Ishikawa (cell line): Measurements from ENCODE around the gene CFAP119.
A peak's percentile ranks its signal among the peaks of the same experiment; 100 is the strongest.

Experiments used
- CEBPB ChIP-seq: IDR thresholded peaks from 2 replicates; pipeline ENCODE4 v1.6.1; 2012
- CREB1 ChIP-seq: IDR thresholded peaks from 2 replicates; pipeline ENCODE4 v1.6.1; 2012; ENCODE audit warnings: low read depth
- EGR1 ChIP-seq: IDR thresholded peaks from 2 replicates; pipeline ENCODE4 v1.6.1; 2012
- EP300 ChIP-seq: IDR thresholded peaks from 2 replicates; pipeline ENCODE4 v1.6.1; 2012; ENCODE audit warnings: borderline replicate concordance
- FOXM1 ChIP-seq: IDR thresholded peaks from 2 replicates; pipeline ENCODE4 v1.6.1; 2012; ENCODE audit warnings: low read depth, borderline replicate concordance
- NFIC ChIP-seq: IDR thresholded peaks from 2 replicates; pipeline ENCODE4 v1.6.1; 2012
- RAD21 ChIP-seq: IDR thresholded peaks from 2 replicates; pipeline ENCODE4 v1.6.1; 2012; ENCODE audit warnings: low read depth
- TAF1 ChIP-seq: IDR thresholded peaks from 2 replicates; pipeline ENCODE4 v1.6.1; 2012; ENCODE audit warnings: low read depth, mild to moderate bottlenecking
- TCF12 ChIP-seq: IDR thresholded peaks from 2 replicates; pipeline ENCODE4 v1.6.1; 2012; ENCODE audit warnings: low read depth
- TEAD4 ChIP-seq: IDR thresholded peaks from 2 replicates; pipeline ENCODE4 v1.6.1; 2012
- YY1 ChIP-seq: IDR thresholded peaks from 2 replicates; pipeline ENCODE4 v1.6.1; 2012; ENCODE audit warnings: low read depth
- ZBTB7A ChIP-seq: IDR thresholded peaks from 2 replicates; pipeline ENCODE4 v1.6.1; 2012; ENCODE audit warnings: low read depth
- TF ChIP-seq, protein P1 (sequence below): IDR thresholded peaks from 2 replicates; pipeline ENCODE4 v1.6.1; 2012
- TF ChIP-seq, protein P2 (sequence below): IDR thresholded peaks from 2 replicates; pipeline ENCODE4 v1.6.1; 2012
- TF ChIP-seq, protein P3 (sequence below): IDR thresholded peaks from 2 replicates; pipeline ENCODE4 v1.6.1; 2012; ENCODE audit warnings: low read depth, mild to moderate bottlenecking

Gene CFAP119

DNA sequence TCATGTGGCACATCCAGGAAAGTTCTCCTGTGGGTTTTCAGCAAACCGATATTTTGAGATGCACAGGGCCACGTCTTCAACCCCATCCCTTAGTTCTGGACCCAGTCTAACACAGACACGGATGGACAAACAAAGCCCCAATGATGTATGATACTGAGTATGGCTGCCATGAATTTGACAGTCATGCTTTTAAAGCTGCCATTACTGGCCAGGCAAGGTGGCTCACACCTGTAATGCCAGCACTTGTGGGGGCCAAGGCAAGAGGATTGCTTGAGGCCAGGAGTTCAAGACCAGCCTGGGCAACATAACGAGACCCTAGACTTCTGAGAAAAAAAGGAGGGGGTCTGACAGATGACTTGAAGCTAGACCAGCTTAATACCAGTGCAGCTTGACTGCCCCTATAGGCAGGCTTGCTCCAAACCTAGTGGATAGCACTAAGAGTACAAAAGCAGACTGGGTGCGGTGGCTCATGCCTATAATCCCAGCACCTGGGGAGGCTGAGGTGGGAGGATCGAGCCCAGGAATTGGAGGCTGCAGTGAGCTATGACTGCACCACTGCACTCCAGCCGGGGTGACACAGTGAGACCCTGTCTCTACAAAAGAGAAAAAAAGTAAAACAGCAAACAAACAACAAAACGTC is 35.9 kb upstream of the CFAP119 start:
- no peak for TF ChIP-seq EP300
- no peak for TF ChIP-seq TCF12
- peak; percentile 3; the same call in 1 of the 2 replicates for TF ChIP-seq RAD21
- no peak for TF ChIP-seq TEAD4

DNA sequence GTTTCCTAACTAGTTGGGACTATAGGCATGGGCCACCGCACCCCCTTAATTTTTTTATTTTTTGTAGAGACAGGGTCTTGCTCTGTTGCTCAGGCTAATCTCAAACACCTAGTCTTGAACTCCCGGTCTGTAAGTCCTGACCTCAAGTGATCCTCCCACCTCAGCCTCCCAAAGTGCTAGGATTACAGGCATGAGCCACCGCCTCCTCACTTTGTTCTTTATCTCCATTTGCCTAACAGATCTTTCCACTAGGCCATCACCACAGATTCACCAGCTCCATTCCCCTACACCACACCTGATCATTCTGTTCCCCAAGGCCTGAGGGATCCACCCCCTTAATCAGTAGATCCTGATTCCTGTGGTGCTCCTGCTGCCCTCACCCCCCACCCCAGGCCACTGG is 32.8 kb upstream of the CFAP119 start:
- TF ChIP-seq ZBTB7A (no peak), YY1 (no peak), NFIC (no peak), RAD21 (no peak)
- TF ChIP-seq, protein P1, sequence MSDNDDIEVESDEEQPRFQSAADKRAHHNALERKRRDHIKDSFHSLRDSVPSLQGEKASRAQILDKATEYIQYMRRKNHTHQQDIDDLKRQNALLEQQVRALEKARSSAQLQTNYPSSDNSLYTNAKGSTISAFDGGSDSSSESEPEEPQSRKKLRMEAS = no peak
- TF ChIP-seq, protein P2, sequence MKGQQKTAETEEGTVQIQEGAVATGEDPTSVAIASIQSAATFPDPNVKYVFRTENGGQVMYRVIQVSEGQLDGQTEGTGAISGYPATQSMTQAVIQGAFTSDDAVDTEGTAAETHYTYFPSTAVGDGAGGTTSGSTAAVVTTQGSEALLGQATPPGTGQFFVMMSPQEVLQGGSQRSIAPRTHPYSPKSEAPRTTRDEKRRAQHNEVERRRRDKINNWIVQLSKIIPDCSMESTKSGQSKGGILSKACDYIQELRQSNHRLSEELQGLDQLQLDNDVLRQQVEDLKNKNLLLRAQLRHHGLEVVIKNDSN = no peak

DNA sequence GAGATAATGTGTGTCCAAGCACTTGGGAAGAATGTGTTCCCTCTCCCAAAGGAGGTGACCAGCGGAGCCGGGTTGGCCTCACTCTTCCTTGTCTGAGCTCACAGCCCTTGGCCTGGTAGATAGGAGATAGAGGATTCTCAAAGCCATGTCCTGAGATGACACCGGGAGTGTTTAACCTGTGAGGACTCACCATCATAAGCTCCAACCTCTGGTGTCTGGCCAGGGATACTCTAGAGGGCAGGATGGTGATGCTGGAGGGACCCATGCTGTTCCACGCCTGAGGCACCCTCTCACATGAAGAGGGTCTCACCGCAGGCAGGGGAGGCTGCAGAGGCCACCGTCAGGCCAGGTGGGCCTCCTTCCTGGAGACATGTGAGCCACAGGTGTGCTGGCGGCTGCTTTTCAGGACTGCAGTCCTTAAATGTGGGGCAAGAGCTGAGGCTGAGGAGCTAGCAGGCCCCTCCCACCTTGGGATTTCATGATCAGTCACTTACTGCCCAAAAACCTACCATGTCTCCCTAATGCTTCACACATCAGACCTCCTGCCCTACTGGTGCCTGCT is 31.7 kb upstream of the CFAP119 start:
- TF ChIP-seq, protein P3, sequence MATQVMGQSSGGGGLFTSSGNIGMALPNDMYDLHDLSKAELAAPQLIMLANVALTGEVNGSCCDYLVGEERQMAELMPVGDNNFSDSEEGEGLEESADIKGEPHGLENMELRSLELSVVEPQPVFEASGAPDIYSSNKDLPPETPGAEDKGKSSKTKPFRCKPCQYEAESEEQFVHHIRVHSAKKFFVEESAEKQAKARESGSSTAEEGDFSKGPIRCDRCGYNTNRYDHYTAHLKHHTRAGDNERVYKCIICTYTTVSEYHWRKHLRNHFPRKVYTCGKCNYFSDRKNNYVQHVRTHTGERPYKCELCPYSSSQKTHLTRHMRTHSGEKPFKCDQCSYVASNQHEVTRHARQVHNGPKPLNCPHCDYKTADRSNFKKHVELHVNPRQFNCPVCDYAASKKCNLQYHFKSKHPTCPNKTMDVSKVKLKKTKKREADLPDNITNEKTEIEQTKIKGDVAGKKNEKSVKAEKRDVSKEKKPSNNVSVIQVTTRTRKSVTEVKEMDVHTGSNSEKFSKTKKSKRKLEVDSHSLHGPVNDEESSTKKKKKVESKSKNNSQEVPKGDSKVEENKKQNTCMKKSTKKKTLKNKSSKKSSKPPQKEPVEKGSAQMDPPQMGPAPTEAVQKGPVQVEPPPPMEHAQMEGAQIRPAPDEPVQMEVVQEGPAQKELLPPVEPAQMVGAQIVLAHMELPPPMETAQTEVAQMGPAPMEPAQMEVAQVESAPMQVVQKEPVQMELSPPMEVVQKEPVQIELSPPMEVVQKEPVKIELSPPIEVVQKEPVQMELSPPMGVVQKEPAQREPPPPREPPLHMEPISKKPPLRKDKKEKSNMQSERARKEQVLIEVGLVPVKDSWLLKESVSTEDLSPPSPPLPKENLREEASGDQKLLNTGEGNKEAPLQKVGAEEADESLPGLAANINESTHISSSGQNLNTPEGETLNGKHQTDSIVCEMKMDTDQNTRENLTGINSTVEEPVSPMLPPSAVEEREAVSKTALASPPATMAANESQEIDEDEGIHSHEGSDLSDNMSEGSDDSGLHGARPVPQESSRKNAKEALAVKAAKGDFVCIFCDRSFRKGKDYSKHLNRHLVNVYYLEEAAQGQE = no peak
- TF ChIP-seq TAF1 = no peak
- TF ChIP-seq ZBTB7A = no peak
- no peak for TF ChIP-seq NFIC
- TF ChIP-seq CEBPB = no peak
- no peak for TF ChIP-seq TEAD4
- no peak for TF ChIP-seq CREB1
- no peak for TF ChIP-seq TCF12
- no peak for TF ChIP-seq EGR1
- TF ChIP-seq RAD21 = no peak
- TF ChIP-seq, protein P1 = no peak
- TF ChIP-seq FOXM1 = no peak
- TF ChIP-seq, protein P2 = no peak

DNA sequence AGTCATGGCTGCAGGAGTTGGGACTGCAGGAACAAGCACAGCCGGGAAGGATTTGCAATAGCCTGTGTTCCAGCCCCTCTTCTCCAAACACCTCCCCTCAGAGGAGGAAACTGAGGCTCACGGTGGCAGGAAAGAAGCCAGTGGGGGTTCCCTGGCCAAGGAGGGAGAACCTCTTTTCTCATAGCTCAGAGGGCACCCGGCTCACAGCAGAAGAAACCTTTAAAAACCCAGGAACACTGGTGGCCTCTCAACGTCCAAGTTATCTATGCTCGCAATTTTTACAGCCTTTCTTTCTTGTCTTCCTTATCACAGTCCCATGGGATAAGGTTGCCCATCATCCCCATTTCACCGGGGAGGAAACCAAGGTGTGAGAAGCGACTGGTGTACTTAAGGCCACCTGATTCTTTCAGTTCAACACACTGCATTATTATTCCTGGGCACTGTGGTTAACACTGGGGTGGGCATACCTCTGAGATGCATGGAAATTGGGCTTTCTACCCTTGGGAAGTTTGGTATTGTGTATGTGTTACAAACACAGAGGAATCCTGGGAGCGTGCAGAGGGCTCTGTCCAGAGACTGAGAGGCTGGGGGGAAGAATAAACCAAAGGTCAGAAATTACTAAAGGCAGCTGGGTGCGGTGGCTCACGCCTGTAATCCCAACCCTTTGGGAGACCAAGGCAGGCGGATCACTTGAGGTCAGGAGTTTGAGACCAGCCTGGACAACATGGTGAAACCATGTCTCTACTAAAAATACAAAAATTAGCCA is 25.9 kb upstream of the CFAP119 start:
- TF ChIP-seq TCF12 (no peak), ZBTB7A (no peak), NFIC (no peak), RAD21 (no peak), EGR1 (no peak), YY1 (no peak), CEBPB (no peak), EP300 (no peak)
- TF ChIP-seq, protein P2 = no peak
- TF ChIP-seq, protein P3 = no peak

DNA sequence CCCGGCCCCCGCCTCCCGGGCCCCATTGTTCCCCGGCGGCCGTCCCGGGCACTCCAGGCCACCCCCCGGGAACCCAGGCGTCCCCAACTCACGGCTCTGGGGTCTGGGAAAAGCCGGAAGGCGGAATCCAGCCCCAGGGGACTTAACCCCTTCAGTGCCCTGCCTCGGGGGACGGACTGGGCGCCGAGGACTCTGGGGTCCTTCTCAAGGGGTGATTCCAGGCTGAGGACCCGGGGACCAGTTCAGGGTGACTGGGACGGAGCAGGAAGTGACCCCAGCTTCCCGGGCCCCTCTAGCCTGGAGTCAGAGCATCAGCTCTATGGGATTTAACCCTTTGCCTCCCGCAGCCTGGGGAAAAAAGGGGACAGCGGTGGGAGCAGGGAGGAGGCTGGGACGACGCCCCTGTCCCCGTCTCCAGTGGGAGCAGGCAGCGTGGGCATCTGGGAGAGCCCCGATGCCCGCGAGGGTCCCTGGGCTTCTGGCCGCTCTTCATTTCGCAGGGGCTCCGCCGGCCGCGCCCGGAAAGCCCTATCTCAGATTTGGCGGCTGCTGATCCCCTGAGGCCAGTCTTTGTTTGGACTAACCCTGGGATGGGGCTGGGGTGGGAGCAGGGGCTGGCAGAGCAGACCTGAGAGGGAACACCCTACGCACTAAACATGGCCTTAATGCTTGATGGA is 25.2 kb upstream of the CFAP119 start, which contains the start of gene ZNF629:
Gene ZNF629, minus strand, starts transcription at position 270 of the 677 bp plus-strand sequence. CDS start 2,723 bp downstream, outside the sequence.
- TF ChIP-seq TAF1 (peak; percentile 93), CREB1 (no peak), CEBPB (0 out of 2 replicates have a peak, but pooled peaks have one; percentile 3), NFIC (no peak), RAD21 (no peak), ZBTB7A (peak; percentile 76; the same call in 1 of the 2 replicates), EP300 (no peak)
- TF ChIP-seq, protein P1 = peak; percentile 56
